ENCODE results near the gene ZNF773. TPM values are rescaled to one million over a fixed set of nuclear protein-coding genes. Genes with fewer than 3 reads are reported as not detected.
"Not testable (repeated sequence)": the region's sequence is repeated elsewhere in the genome, so short reads cannot be mapped to it uniquely, and the experiment has no call there.

The ZNF773 gene
- polyA plus RNA-seq (ENCODE audit: insufficient read length in 3 of 3), result 10 to 100 TPM; 11.4 to 17.0 (median 16.0) TPM
- long read RNA-seq, donor 1, partial matches to known transcripts, result 0 of 2 reads
- long read RNA-seq, donor 1, other reads (novel, unspliced or antisense), result 0 of 2 reads
- long read RNA-seq, donor 2, partial matches to known transcripts, result 0 of 1 reads
- long read RNA-seq, donor 2, other reads (novel, unspliced or antisense), result 0 of 1 reads
- long read RNA-seq, donor 3, partial matches to known transcripts, result 0 of 2 reads
- long read RNA-seq, donor 3, other reads (novel, unspliced or antisense), result 0 of 2 reads
- long read RNA-seq, donor 4, partial matches to known transcripts, result 0 of 3 reads
- long read RNA-seq, donor 4, other reads (novel, unspliced or antisense), result 0 of 3 reads
- long read RNA-seq, donor 5, partial matches to known transcripts, result 0 of 2 reads
- long read RNA-seq, donor 5, other reads (novel, unspliced or antisense), result 0 of 2 reads
- long read RNA-seq, donor 6, partial matches to known transcripts, result 0 of 3 reads
- long read RNA-seq, donor 6, other reads (novel, unspliced or antisense), result 0 of 3 reads
- long read RNA-seq, donor 7, partial matches to known transcripts, result 0 of 3 reads
- long read RNA-seq, donor 7, other reads (novel, unspliced or antisense), result 0 of 3 reads
- long read RNA-seq, donor 8, partial matches to known transcripts, result 0 of 2 reads
- long read RNA-seq, donor 8, other reads (novel, unspliced or antisense), result 0 of 2 reads
- long read RNA-seq, donor 9, partial matches to known transcripts, result 0 of 1 reads
- long read RNA-seq, donor 9, other reads (novel, unspliced or antisense), result 0 of 1 reads
- long read RNA-seq, donor 10, partial matches to known transcripts, result 0 of 3 reads
- long read RNA-seq, donor 10, other reads (novel, unspliced or antisense), result 0 of 3 reads
- long read RNA-seq, donor 11, partial matches to known transcripts, result 0 of 2 reads
- long read RNA-seq, donor 11, other reads (novel, unspliced or antisense), result 0 of 2 reads
- long read RNA-seq, donor 12, partial matches to known transcripts, result 0 of 6 reads
- long read RNA-seq, donor 12, other reads (novel, unspliced or antisense), result 0 of 6 reads
- long read RNA-seq, donor 13, result 0 reads
- long read RNA-seq, donor 14, transcript ZNF773-204 (4 exons, 2,019 nt), result major isoform, 7 of 10 reads
- long read RNA-seq, donor 14, partial matches to known transcripts, result 0 of 10 reads
- long read RNA-seq, donor 14, other reads (novel, unspliced or antisense), result 0 of 10 reads
- long read RNA-seq, donor 15, partial matches to known transcripts, result 0 of 6 reads
- long read RNA-seq, donor 15, other reads (novel, unspliced or antisense), result 0 of 6 reads
- long read RNA-seq, donor 16, partial matches to known transcripts, result 0 of 3 reads
- long read RNA-seq, donor 16, other reads (novel, unspliced or antisense), result 0 of 3 reads

- peak; percentile 96 for DNase-seq
Observed at GRCh38 chr19:57499680-57500395, at the start of gene ZNF773. TSS of gene ZNF773 (plus strand) at chr19:57499938. CDS start at chr19:57500081, 143 bp downstream.

DNA sequence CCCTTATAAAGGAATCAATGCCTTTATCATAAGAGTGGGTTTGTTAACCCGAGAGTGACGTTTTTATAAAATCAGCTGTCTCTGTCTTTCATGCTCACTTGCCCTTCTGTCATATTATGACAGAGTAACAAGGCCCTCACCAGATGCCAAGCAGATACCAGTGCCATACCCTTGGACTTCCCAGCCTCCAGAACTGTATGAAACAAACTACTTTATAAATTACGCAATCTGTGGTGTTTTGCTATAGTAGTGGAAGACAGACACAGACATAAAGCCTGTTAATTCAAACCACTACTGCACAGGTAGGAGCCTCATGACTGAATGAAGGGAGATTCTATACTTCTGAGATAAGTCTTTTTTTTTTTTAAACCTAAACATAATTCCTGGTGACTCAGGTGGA is 47.4 kb upstream of the ZNF773 start:
- no peak for DNase-seq

- DNase-seq, result no peak
Observed at GRCh38 chr19:57465680-57466381, 33.9 kb upstream of the ZNF773 start.

DNA sequence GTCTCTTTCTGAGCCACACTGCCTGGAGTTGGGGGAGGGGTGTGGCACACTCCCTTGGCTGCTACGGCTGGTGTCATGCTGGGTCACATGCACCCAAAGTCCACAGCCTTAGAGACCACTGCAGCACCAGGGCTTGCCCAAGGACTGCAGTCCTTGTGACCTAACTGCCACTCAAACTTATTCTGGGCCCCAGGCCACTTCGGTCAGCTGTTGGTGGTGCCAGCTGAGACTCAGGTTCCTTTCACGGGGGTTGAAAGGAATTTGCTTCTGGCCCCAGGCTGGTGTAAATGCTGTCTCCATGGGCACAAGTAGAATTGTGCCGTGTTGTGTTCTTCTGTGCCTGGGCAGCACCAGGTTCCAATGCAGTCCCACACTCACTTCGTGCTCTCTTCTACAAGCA is 33.2 kb upstream of the ZNF773 start:
- DNase-seq, result no peak

- DNase-seq, result no peak
Observed at GRCh38 chr19:57473646-57474045, 26.1 kb upstream of the ZNF773 start.

DNA sequence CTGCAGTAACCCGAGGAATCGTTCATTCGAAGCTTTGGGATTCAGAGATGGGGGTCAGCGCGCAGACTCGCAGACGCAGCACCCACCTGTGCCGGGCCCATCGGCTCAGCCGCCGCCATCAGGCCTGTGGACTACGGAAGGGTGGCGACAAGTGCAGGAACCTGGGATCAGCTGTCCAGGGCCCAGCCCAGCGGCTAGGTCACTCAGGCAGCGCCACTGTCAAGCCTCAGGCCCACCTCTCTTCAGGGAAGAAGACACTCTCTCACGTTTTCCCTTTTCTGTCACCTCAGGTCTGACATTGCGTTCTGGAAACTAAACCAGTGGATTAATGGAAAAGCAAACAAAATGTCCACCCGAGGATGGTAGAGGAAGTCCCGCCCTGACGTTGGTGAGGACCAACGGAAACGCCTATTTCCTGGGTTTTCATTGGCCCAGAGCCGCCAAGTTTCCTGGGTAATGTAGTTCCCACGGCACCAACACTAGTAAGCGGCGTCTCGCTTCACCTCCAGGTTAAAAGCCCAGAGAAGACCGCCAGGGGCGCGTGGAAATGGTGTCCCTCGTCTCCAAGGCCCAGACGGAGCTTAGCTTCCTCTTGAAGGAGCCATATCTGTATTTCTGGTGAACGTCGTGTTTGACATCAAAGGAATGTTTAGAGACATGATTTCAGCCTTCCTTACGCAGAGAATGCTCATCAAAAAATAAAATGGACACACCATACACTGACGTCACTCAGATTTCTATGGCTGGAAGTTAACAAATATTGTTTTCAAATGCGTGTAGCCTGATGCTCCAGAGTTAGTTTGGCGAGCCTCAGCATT is 22.3 kb upstream of the ZNF773 start, which contains the start of gene ZNF772:
TSS of gene ZNF772 (minus strand) at position 376 of the 818 bp plus-strand sequence. CDS start at position 119, 257 bp downstream.
- peak; percentile 96 for DNase-seq

- peak; percentile 93 for DNase-seq
Observed at GRCh38 chr19:57487477-57488298, 12.1 kb upstream of the ZNF773 start, which contains the start of gene ZNF419. TSS of gene ZNF419 (plus strand) at chr19:57487750. CDS start at chr19:57487951, 201 bp downstream.

- DNase-seq, result not testable (repeated sequence)
Observed at GRCh38 chr19:57488299-57488644, 11.5 kb upstream of the ZNF773 start.

DNA sequence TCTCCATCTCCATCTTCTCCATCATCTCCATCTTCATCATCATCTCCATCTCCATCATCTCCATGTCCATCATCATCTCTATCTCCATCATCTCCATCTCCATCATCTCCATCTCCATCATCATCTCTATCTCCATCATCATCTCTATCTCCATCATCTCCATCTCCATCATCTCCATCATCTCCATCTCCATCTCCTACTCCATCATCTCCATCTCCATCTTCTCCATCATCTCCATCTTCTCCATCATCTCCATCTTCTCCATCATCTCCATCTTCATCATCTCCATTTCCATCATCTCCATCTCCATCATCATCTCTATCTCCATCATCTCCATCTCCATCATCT is 432 bp upstream of the ZNF773 start:
- DNase-seq, result not testable (repeated sequence)

DNA sequence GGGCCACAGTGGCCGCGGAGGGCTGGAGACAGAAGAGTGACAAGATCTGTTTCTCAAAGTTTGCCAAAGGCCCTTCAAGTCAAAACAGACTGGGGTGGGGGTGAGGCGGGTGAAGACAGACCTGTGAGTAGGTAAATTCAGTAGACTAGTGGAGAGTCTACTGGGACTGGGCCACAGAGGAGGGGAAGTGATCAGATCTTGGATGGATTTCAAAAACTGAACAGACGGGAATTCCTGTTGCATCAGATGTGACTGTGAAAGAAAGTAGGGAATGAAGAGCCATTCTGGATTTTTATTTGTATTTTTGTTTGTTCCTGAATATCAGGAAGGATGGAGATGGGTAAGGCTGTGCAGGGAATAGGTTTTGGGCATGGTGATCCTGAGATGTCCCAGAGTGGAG is 662 bp downstream of the ZNF773 start:
- DNase-seq, result not testable (repeated sequence)

DNA sequence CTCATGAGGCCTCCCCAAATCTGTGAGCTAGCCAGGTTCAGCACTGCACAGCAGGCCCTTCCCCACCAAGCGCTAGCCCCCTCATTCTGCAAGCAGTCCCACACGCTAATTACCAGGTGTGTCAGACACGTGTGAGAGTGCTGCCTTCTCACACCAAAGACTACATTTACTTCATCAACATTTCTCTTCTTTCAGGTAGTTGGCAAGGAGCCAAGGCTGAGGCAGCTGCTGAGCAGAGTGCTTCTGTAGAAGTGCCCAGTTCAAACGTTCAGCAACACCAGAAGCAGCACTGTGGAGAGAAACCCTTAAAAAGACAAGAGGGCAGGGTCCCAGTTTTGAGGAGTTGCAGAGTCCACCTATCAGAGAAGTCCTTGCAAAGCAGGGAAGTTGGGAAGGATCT is 6.4 kb downstream of the ZNF773 start:
- DNase-seq, result no peak

GRCh38 chr19:57511484-57511883 is 11.7 kb downstream of the ZNF773 start:
- no peak for DNase-seq

DNA sequence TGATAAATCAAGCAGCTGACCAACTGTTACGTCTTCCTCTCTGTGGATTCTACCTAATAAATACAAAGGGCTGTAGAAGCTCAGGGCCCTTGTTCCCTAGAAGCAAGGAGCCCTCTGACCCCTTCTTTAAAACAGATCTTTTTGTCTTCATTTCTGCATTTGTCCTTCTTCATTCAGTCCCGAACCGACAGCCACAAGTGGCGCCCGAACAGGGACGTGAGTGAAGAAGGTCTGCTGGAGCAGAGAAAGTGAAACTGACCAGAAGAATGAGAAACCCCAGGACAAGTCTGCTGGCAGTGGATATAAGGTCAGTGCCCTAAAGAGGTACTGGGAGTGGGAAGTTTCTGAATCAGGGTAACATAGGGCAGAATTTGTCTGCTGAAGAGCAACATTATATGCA is 13.1 kb downstream of the ZNF773 start:
- no peak for DNase-seq

DNA sequence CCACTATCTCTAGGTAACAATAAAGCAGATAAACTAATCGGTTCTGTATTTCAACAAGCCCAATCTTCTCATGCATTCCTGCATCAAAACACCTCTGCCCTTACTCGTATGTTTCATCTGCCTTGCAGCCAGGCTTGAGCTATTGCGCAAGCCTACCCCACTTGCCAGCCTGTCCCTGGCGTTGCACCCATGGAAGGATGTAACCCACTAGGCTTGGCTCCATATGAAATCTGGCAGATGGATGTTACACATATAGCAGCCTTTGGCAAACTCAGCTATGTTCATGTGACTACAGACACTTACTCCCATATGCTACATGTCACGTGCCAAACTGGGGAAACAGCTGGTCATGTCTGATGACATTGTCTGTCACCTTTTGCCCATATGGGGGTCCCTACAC is 15.5 kb downstream of the ZNF773 start:
- DNase-seq, result no peak

- DNase-seq, result not testable (repeated sequence)
Observed at GRCh38 chr19:57518021-57518420, 18.3 kb downstream of the ZNF773 start.

DNA sequence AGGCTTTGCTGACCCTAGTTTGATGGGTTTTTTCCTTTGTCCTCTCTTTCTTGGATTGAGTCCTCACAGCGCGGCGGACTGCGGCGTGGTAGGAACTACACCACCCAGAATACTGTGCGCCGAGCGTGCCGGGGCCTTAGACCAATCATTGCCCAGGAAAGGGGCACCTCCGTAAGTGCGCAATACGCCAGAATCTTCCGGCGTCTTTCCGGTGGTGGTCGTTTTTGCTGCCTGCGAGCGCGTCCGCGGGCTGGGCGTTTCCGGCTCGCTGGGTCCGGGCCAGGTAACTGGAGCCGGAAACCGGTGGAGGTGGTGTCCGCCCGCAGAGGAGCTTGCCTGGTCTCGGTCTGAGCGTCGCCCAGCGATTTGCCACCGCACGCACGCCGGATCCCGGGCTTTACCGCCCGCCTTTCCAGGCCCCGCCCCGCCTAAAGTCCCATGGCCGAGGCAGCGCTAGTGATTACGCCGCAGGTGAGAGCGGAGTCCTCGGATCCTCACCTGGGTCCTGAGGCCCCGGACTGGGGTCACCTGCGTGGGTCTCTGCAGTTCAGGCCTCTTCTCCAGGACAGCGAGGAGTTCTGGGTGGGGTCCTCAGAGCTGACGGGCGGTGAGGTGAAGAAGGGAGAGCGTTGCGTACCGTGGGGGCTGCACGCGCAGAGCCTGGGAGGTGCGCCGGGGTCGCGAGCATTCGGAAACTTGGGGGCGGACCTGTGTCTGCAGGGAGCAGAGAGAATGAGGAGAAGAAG is 27.6 kb downstream of the ZNF773 start, which contains the start of gene ZNF549:
TSS of gene ZNF549 (plus strand) at position 221 of the 746 bp plus-strand sequence. CDS start at position 439, 218 bp downstream.
- peak; percentile 93 for DNase-seq

DNA sequence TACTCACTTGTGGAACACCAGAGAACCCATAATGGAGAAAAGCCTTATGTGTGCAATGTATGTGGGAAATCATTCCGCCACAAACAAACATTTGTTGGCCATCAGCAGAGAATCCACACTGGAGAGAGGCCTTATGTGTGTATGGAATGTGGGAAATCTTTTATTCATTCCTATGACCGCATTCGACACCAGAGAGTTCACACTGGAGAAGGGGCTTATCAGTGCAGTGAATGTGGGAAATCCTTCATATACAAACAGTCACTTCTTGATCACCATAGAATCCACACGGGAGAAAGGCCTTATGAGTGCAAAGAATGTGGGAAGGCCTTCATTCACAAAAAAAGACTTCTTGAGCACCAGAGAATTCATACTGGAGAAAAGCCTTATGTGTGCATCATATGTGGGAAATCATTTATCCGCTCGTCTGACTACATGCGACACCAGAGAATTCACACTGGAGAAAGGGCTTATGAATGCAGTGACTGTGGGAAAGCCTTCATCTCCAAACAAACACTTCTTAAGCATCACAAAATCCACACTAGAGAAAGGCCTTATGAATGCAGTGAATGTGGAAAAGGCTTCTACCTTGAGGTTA is 38.3 kb downstream of the ZNF773 start:
- no peak for DNase-seq
